Lower lobe of right lung (tissue), 2 donors: Measurements from ENCODE around the gene STMN1. TPM values are rescaled to one million over a fixed set of nuclear protein-coding genes. Genes with fewer than 3 reads are reported as not detected.

Source experiments
- ATAC-seq, 2 donors: fragments of 200-7000 bp; cut with Tn5 transposase; one replicate each; pipeline ENCODE4 v1.9.1; 2020 to 2022; ENCODE audit warnings: mild to moderate bottlenecking in 2 of 2, moderate library complexity in 2 of 2
- DNase-seq: peaks from one replicate; pipeline ENCODE4 v3.0.0-alpha.2; 2020
- H3K27ac ChIP-seq: fragments of 200-600 bp; one replicate; pipeline ENCODE4 v1.8.0; 2022
- H3K27me3 ChIP-seq: fragments of 200-600 bp; one replicate; pipeline ENCODE4 v1.8.0; 2022; ENCODE audit warnings: low read depth
- H3K36me3 ChIP-seq: fragments of 200-600 bp; one replicate; pipeline ENCODE4 v1.8.0; 2022; ENCODE audit warnings: mild to moderate bottlenecking
- H3K4me1 ChIP-seq: fragments of 200-600 bp; one replicate; pipeline ENCODE4 v1.8.0; 2022
- H3K4me3 ChIP-seq: fragments of 200-600 bp; one replicate; pipeline ENCODE4 v1.8.0; 2022; ENCODE audit warnings: mild to moderate bottlenecking
- H3K9me3 ChIP-seq: fragments of 200-600 bp; one replicate; pipeline ENCODE4 v1.8.0; 2022
- CTCF ChIP-seq: fragments of 200-600 bp; IDR thresholded peaks from one replicate; pipeline ENCODE4 v1.8.0; 2022; ENCODE audit warnings: antibody characterized with exemption, mild to moderate bottlenecking
- intact Hi-C: fragments of 100-400 bp; cut with DNase I; formaldehyde crosslinking; loops from one replicate; pipeline ENCODE4 v1.11.0; 2022
- long read RNA-seq: library from polyadenylated mRNA; unstranded; transcript quantifications from one replicate; pipeline ENCODE4 v2.0.0, GENCODE V29; 2021
- total RNA-seq: library from RNA; stranded (reverse); fragmentation: NEBNext Ultra II Directional; extraction: Animal tissue kit (Norgen Biotek cat#: 25700); gene quantifications from one replicate; pipeline ENCODE4 v1.2.1, GENCODE V29; 2021
- donor health status: DM: no; HTN: yes; CAD: no; lungs with severe emphysema.

The STMN1 gene
- total RNA-seq, result 56.6 TPM
- long read RNA-seq, transcript STMN1-206 (5 exons, 1,504 nt), result major isoform, 20 of 21 reads
- long read RNA-seq, partial matches to known transcripts, result 1 of 21 reads
- long read RNA-seq, other reads (novel, unspliced or antisense), result 0 of 21 reads

- H3K4me3 ChIP-seq, result peak within 1 kb of the TSS; percentile 80
- H3K27me3 ChIP-seq, result no peaks in the 10 kb centered on the region
- H3K36me3 ChIP-seq, result peaks cover 9% of the 10 kb centered on the region
- intact Hi-C loops, result loop anchor here (5.0 kb wide), 1 partner anchor 91 kb away; the partner anchor contains the start of gene PAFAH2
- no peak for TF ChIP-seq CTCF
- H3K9me3 ChIP-seq, result no peaks in the 10 kb centered on the region
- DNase-seq, result peak; percentile 92
- H3K27ac ChIP-seq, result peak within 1 kb of the TSS; percentile 49
- ATAC-seq, result peak; percentile 96 to 97
- H3K4me1 ChIP-seq, result peaks cover 20% of the 10 kb centered on the region
Observed at GRCh38 chr1:25905680-25906643, at the start of gene STMN1. Gene STMN1, minus strand, starts transcription at chr1:25906419. Its CDS starts 1,743 bp downstream, at chr1:25904676.

GRCh38 chr1:25955553-25955952 lies 49.3 kb upstream of the STMN1 start:
- intact Hi-C loops, result no loop called here
- H3K27me3 ChIP-seq, result no peaks in the 10 kb centered on the region
- no peak overlapping the region for H3K27ac ChIP-seq
- no peaks in the 10 kb centered on the region for H3K9me3 ChIP-seq
- DNase-seq (no peak), ATAC-seq (no peak)
- H3K4me1 ChIP-seq, result no peaks in the 10 kb centered on the region
- peaks cover 26% of the 10 kb centered on the region for H3K36me3 ChIP-seq
- no peak overlapping the region for H3K4me3 ChIP-seq
- no peak for TF ChIP-seq CTCF

- Histone ChIP-seq H3K27ac (no peak overlapping the region), H3K4me1 (no peaks in the 10 kb centered on the region), H3K4me3 (no peak overlapping the region), H3K9me3 (no peaks in the 10 kb centered on the region), H3K36me3 (peaks cover 14% of the 10 kb centered on the region), H3K27me3 (no peaks in the 10 kb centered on the region)
- TF ChIP-seq CTCF, result no peak
- no peak for DNase-seq
- intact Hi-C loops, result no loop called here
- ATAC-seq, result no peak
Observed at GRCh38 chr1:25954282-25954938, 48.2 kb upstream of the STMN1 start.

GRCh38 chr1:25952841-25953401 lies 46.7 kb upstream of the STMN1 start:
- intact Hi-C loops, result no loop called here
- DNase-seq, result no peak

More at GRCh38 chr1:25952841-25953401, 46.7 kb upstream of the STMN1 start:
- Histone ChIP-seq H3K4me3 (no peak overlapping the region), H3K27me3 (no peaks in the 10 kb centered on the region), H3K36me3 (no peaks in the 10 kb centered on the region), H3K9me3 (no peaks in the 10 kb centered on the region), H3K4me1 (no peaks in the 10 kb centered on the region), H3K27ac (no peak overlapping the region)
- TF ChIP-seq CTCF, result no peak
- peak in 1 of 2 donors; percentile 68 for ATAC-seq
